Liver (tissue), 3 donors: ENCODE results near the gene XXYLT1.

Experiments
- EGR1 ChIP-seq, 2 donors: IDR thresholded peaks; 2 replicates each; pipeline ENCODE4 v1.6.1; 2016 to 2018; ENCODE audit warnings: antibody characterized with exemption in 2 of 2, low read depth in 2 of 2
- TF ChIP-seq, protein P1 (sequence below): fragments of 150-350 bp; IDR thresholded peaks from 2 replicates; pipeline ENCODE4 v1.5.1; 2017; ENCODE audit warnings: improper control_type of control experiment, low read depth, low read length; ENCODE audit not compliant: missing input control
- donor health status: healthy.
- donor health status: healthy.

- TF ChIP-seq, protein P1, sequence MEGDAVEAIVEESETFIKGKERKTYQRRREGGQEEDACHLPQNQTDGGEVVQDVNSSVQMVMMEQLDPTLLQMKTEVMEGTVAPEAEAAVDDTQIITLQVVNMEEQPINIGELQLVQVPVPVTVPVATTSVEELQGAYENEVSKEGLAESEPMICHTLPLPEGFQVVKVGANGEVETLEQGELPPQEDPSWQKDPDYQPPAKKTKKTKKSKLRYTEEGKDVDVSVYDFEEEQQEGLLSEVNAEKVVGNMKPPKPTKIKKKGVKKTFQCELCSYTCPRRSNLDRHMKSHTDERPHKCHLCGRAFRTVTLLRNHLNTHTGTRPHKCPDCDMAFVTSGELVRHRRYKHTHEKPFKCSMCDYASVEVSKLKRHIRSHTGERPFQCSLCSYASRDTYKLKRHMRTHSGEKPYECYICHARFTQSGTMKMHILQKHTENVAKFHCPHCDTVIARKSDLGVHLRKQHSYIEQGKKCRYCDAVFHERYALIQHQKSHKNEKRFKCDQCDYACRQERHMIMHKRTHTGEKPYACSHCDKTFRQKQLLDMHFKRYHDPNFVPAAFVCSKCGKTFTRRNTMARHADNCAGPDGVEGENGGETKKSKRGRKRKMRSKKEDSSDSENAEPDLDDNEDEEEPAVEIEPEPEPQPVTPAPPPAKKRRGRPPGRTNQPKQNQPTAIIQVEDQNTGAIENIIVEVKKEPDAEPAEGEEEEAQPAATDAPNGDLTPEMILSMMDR = no peak
- no peak for TF ChIP-seq EGR1 (IDR thresholded peaks at IDR 0.05; ENCODE audit: low read depth in 2 of 2)
Observed at GRCh38 chr3:195236801-195237570, 34.0 kb downstream of the XXYLT1 start.
